Left ventricle myocardium inferior (tissue), 1 donor: ENCODE results near the gene EXTL2. TPM values are rescaled to one million over a fixed set of nuclear protein-coding genes. Genes with fewer than 3 reads are reported as not detected.

Experiments
- DNase-seq: peaks from one replicate; pipeline ENCODE4 v3.0.0-alpha.2; 2020
- H3K27ac ChIP-seq: fragments of 200-600 bp; replicated peaks from 2 replicates; pipeline ENCODE4 v1.8.0; 2021
- H3K27me3 ChIP-seq: fragments of 200-600 bp; 2 replicates; pipeline ENCODE4 v1.8.0; 2021; ENCODE audit warnings: low read depth
- H3K36me3 ChIP-seq: fragments of 200-600 bp; 2 replicates; pipeline ENCODE4 v1.8.0; 2021
- H3K4me1 ChIP-seq: fragments of 200-600 bp; 2 replicates; pipeline ENCODE4 v1.8.0; 2021
- H3K4me3 ChIP-seq: fragments of 200-600 bp; 2 replicates; pipeline ENCODE4 v1.8.0; 2021; ENCODE audit warnings: mild to moderate bottlenecking, moderate library complexity
- H3K9me3 ChIP-seq: fragments of 200-600 bp; replicated peaks from 2 replicates; pipeline ENCODE4 v1.8.0; 2021
- CTCF ChIP-seq: fragments of 200-600 bp; IDR thresholded peaks from 2 replicates; pipeline ENCODE4 v1.8.0; 2021; ENCODE audit warnings: antibody characterized with exemption, mild to moderate bottlenecking, borderline replicate concordance
- intact Hi-C: fragments of 100-400 bp; cut with micrococcal nuclease; formaldehyde crosslinking; loops from one replicate; pipeline ENCODE4 v1.11.0; 2022
- total RNA-seq: library from RNA; stranded (reverse); fragmentation: NEBNext Ultra II Directional; extraction: Animal tissue kit (Norgen Biotek cat#: 25700); gene quantifications from one replicate; pipeline ENCODE4 v1.2.1, GENCODE V29; 2021
- donor health status: DM: no; HTN: yes; CAD: no; lungs with severe emphysema.

EXTL2 gene
- total RNA-seq, 1 donor from 2014 or later, result 10.6 TPM

GRCh38 chr1:100912019-100912418 lies 17.4 kb upstream of the EXTL2 start:
- Histone ChIP-seq H3K27ac (no peak overlapping the region), H3K27me3 (no peaks in the 10 kb centered on the region), H3K4me1 (no peaks in the 10 kb centered on the region), H3K9me3 (no peaks in the 10 kb centered on the region), H3K36me3 (peaks cover 94% of the 10 kb centered on the region), H3K4me3 (no peak overlapping the region)
- TF ChIP-seq CTCF, result no peak
- DNase-seq, result no peak
- intact Hi-C loops, result no loop called here

GRCh38 chr1:100909018-100909417 lies 14.4 kb upstream of the EXTL2 start:
- no peak for TF ChIP-seq CTCF
- H3K36me3 ChIP-seq, result peaks cover 90% of the 10 kb centered on the region
- no peak for DNase-seq
- intact Hi-C loops, result no loop called here
- H3K4me1 ChIP-seq, result no peaks in the 10 kb centered on the region
- no peak overlapping the region for H3K27ac ChIP-seq
- H3K27me3 ChIP-seq, result no peaks in the 10 kb centered on the region
- peaks cover 7% of the 10 kb centered on the region for H3K9me3 ChIP-seq
- H3K4me3 ChIP-seq, result no peak overlapping the region

GRCh38 chr1:100907887-100908286 lies 13.2 kb upstream of the EXTL2 start:
- Histone ChIP-seq H3K27ac (no peak overlapping the region), H3K4me3 (no peak overlapping the region), H3K27me3 (no peaks in the 10 kb centered on the region), H3K36me3 (peaks cover 79% of the 10 kb centered on the region), H3K9me3 (peaks cover 7% of the 10 kb centered on the region), H3K4me1 (no peaks in the 10 kb centered on the region)
- intact Hi-C loops, result no loop called here
- TF ChIP-seq CTCF, result no peak
- DNase-seq, result no peak

DNA sequence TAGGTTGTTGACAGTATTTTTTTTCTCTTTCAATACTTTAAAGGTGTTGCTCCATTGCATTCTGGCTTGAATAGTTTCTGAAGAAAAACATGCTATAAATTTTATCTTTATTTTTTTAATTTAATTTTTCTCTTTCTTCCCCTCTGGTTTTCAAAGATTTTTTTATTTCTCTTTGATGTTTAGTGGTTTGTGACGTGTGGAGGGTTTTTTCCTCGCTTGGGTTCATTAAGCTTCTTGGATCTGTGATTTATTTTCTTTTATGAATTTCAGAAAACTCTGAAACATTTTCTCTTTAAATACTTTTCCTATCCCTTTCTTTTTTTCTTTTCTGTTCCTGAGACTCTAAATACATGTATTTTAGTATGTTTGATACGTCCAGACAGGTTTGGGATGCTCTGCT lies 10.5 kb upstream of the EXTL2 start:
- H3K27me3 ChIP-seq, result no peaks in the 10 kb centered on the region
- H3K36me3 ChIP-seq, result peaks cover 68% of the 10 kb centered on the region
- no peak overlapping the region for H3K4me3 ChIP-seq
- intact Hi-C loops, result no loop called here
- H3K4me1 ChIP-seq, result no peaks in the 10 kb centered on the region
- no peak overlapping the region for H3K27ac ChIP-seq
- TF ChIP-seq CTCF, result no peak
- no peak for DNase-seq
- peaks cover 7% of the 10 kb centered on the region for H3K9me3 ChIP-seq

DNA sequence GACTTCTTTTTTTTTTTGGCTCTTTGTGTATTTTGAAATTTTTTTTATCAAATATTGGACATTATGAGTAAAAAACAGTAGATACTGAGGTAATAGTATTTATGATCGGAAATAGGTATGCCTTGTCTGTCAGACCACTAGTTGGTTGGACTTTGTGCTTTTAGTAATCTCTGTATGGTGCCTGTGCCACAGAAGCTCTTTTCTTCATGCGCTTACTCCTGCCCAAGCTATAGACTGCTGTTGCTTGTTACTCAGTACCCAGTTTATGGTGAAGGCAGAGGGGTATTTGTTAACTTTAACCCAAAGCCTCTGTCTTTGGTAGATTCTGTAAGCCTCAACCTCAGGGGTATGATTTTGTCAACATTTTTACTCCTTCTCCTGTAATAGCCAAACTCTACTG lies 9.9 kb upstream of the EXTL2 start:
- H3K9me3 ChIP-seq, result peaks cover 7% of the 10 kb centered on the region
- no peaks in the 10 kb centered on the region for H3K4me1 ChIP-seq
- no peak overlapping the region for H3K4me3 ChIP-seq
- no peaks in the 10 kb centered on the region for H3K27me3 ChIP-seq
- H3K36me3 ChIP-seq, result peaks cover 68% of the 10 kb centered on the region
- intact Hi-C loops, result no loop called here
- no peak overlapping the region for H3K27ac ChIP-seq
- no peak for TF ChIP-seq CTCF
- DNase-seq, result no peak

DNA sequence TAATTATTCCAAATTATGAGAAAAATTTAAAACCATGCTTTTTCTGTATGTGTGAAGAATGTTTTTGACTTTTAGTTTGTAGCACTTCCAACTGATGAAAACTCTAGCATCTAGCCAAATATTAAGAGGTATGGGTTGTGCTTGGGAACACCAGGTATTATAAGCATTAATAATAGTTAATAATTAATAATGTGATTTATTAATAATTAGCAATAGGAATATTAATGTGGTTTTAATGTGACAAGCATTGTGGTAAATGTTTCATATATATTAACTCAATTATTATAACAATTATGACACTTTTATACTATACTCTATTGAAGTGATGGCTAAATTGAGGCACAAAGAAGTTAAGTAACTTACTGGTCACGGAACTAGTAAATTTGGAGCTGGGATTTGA lies 9.1 kb upstream of the EXTL2 start:
- no peak overlapping the region for H3K4me3 ChIP-seq
- intact Hi-C loops, result no loop called here
- no peaks in the 10 kb centered on the region for H3K4me1 ChIP-seq
- peaks cover 68% of the 10 kb centered on the region for H3K36me3 ChIP-seq
- no peak for DNase-seq
- no peaks in the 10 kb centered on the region for H3K27me3 ChIP-seq
- no peak for TF ChIP-seq CTCF
- H3K9me3 ChIP-seq, result peaks cover 7% of the 10 kb centered on the region
- no peak overlapping the region for H3K27ac ChIP-seq
